K562 (cell line): ENCODE data around the gene SLC9A7. TPM values are rescaled to one million over a fixed set of nuclear protein-coding genes. Genes with fewer than 3 reads are reported as not detected.

Source experiments
- ATAC-seq: fragments of 200-7000 bp; cut with Tn5 transposase; 3 replicates; pipeline ENCODE4 v1.9.1; 2020; ENCODE audit warnings: moderate library complexity
- BruUV-seq: library from RNA; stranded (reverse); fragments of 400-500 nt; replicated peaks from 2 replicates; lab custom pipeline; 2021; lab: Mats Ljungman, UMichigan
- CTCF ChIA-PET: fragments of 300-600 bp; formaldehyde crosslinking; extraction: SDS; loops from one replicate; lab custom pipeline; 2021; ENCODE audit warnings: low intra/inter-chr PET ratio; lab: Yijun Ruan, JAX
- POLR2A ChIA-PET: fragments of 300-600, 350-650 bp; sonication (Branson Sonifier 250); formaldehyde crosslinking; extraction: SDS; loops from one replicate; lab custom pipeline; 2021; ENCODE audit warnings: antibody characterized with exemption, inconsistent platforms; lab: Yijun Ruan, JAX
- DNase-seq, 4 experiments: peaks; one replicate each; pipeline versions ENCODE4 v3.0.0 to v3.0.0-alpha.2; 2011 to 2018; ENCODE audit warnings: low spot score in 3 of 4, mixed read lengths in 3 of 4; ENCODE audit errors: extremely low read depth in 1 of 4
- FAIRE-seq: peaks from 2 replicates; lab custom pipeline; 2011; peaks lifted over from hg19 to GRCh38; lab: Jason Lieb, UNC
- H2AFZ ChIP-seq: 2 replicates; pipeline ENCODE4 v1.6.0; 2011; ENCODE audit warnings: low read depth, low read length, control low read depth, inconsistent platforms
- H3K27ac ChIP-seq: fragments of 200-600 bp; 3 replicates; pipeline ENCODE4 v1.8.0; 2011; ENCODE audit warnings: low read depth, mild to moderate bottlenecking, control low read depth, inconsistent platforms, low read length, moderate library complexity, mixed read lengths; ENCODE audit errors: extremely low read depth
- H3K27me3 ChIP-seq, 2 experiments: fragments of 300-600 bp in 1 of 2; 2 replicates in 1 of 2; 3 replicates in 1 of 2; pipeline versions ENCODE4 v1.6.0 to v1.8.0; 2011; ENCODE audit warnings: inconsistent platforms in 2 of 2, low read length in 2 of 2, mild to moderate bottlenecking in 1 of 2, mixed read lengths in 1 of 2, moderate library complexity in 1 of 2; ENCODE audit not compliant: control insufficient read depth in 2 of 2, insufficient read depth in 2 of 2
- H3K36me3 ChIP-seq: fragments of 300-600 bp; 3 replicates; pipeline ENCODE4 v1.8.0; 2011; ENCODE audit warnings: mild to moderate bottlenecking, low read length, inconsistent platforms; ENCODE audit not compliant: control insufficient read depth, insufficient read depth
- H3K4me1 ChIP-seq, 2 experiments: fragments of 200-600 bp in 1 of 2; replicated peaks in 1 of 2; 2 replicates in 1 of 2; 3 replicates in 1 of 2; pipeline versions ENCODE4 v1.5.1 to v1.8.0; 2011; ENCODE audit warnings: inconsistent platforms in 2 of 2, low read length in 2 of 2, mild to moderate bottlenecking in 1 of 2, mixed read lengths in 1 of 2, moderate library complexity in 1 of 2; ENCODE audit not compliant: control insufficient read depth in 2 of 2, insufficient read depth in 2 of 2
- H3K4me2 ChIP-seq: 2 replicates; pipeline ENCODE4 v1.6.1; 2011; ENCODE audit warnings: low read length, control low read depth, inconsistent platforms, mixed read lengths; ENCODE audit not compliant: insufficient read depth
- H3K4me3 ChIP-seq: fragments of 200-600 bp; sonication (generic), shearing (Covaris generic); 2 replicates; pipeline ENCODE4 v1.5.1; 2016; ENCODE audit warnings: control low read depth, inconsistent platforms
- H3K79me2 ChIP-seq: fragments of 200-600 bp; 3 replicates; pipeline ENCODE4 v1.8.0; 2011; ENCODE audit warnings: low read length, inconsistent platforms; ENCODE audit not compliant: control insufficient read depth, insufficient read depth
- H3K9ac ChIP-seq, 2 experiments: 2 replicates each; pipeline versions ENCODE4 v1.6.0 to v1.6.1; 2011; ENCODE audit warnings: low read depth in 2 of 2, low read length in 2 of 2, control low read depth in 1 of 2, inconsistent platforms in 1 of 2, mild to moderate bottlenecking in 1 of 2, mixed read lengths in 1 of 2; ENCODE audit not compliant: insufficient read depth in 1 of 2
- H3K9me1 ChIP-seq: one replicate; pipeline ENCODE4 v1.6.0; 2011; ENCODE audit warnings: inconsistent platforms, mild to moderate bottlenecking, low read length, moderate library complexity; ENCODE audit not compliant: control insufficient read depth, insufficient read depth
- H3K9me3 ChIP-seq: replicated peaks from 2 replicates; pipeline ENCODE4 v1.5.1; 2011; ENCODE audit warnings: low read depth, low read length, inconsistent platforms; ENCODE audit not compliant: control insufficient read depth, insufficient read depth
- H4K20me1 ChIP-seq: replicated peaks from 2 replicates; pipeline ENCODE4 v1.6.1; 2011; ENCODE audit warnings: low read length, inconsistent platforms, mixed read lengths; ENCODE audit not compliant: control insufficient read depth, insufficient read depth
- ARID2 ChIP-seq: fragments of 450-650 bp; IDR thresholded peaks from 2 replicates; pipeline ENCODE4 v1.6.1; 2017; ENCODE audit warnings: antibody characterized with exemption, mild to moderate bottlenecking
- KAT7 ChIP-seq: sonication (generic); formaldehyde crosslinking; IDR thresholded peaks from 2 replicates; pipeline ENCODE4 v1.8.0; 2022; ENCODE audit warnings: missing genetic modification reagents, mild to moderate bottlenecking, borderline replicate concordance
- NFIX ChIP-seq: fragments of 250-450 bp; sonication (Bioruptor Pico); IDR thresholded peaks from 2 replicates; pipeline ENCODE4 v1.4.0; 2020; ENCODE audit warnings: low read depth, mild to moderate bottlenecking, moderate library complexity
- POLR3G ChIP-seq: IDR thresholded peaks from 2 replicates; pipeline ENCODE4 v1.6.1; 2011; ENCODE audit not compliant: insufficient read length, insufficient replicate concordance; ENCODE audit errors: extremely low read depth
- RFX5 ChIP-seq: IDR thresholded peaks from 2 replicates; pipeline ENCODE4 v1.6.1; 2011; ENCODE audit warnings: low read depth, mild to moderate bottlenecking, improper control_type of control experiment, low read length
- TAF7 ChIP-seq: fragments of 450-650 bp; IDR thresholded peaks from 2 replicates; pipeline ENCODE4 v1.6.1; 2016; ENCODE audit warnings: missing genetic modification characterization, missing compliant biosample characterization
- ZC3H11A ChIP-seq: IDR thresholded peaks from 2 replicates; pipeline ENCODE4 v1.6.1; 2012; ENCODE audit warnings: low read depth, low read length, improper control_type of control experiment
- ZNF263 ChIP-seq: sonication (generic); formaldehyde crosslinking; IDR thresholded peaks from 2 replicates; pipeline ENCODE4 v1.8.0; 2022; ENCODE audit warnings: mild to moderate bottlenecking, missing genetic modification reagents, borderline replicate concordance
- ZNF316 ChIP-seq: fragments of 450-650 bp; IDR thresholded peaks from 2 replicates; pipeline ENCODE4 v1.6.1; 2016
- ZNF830 ChIP-seq: fragments of 250-450 bp; sonication (Bioruptor Pico); IDR thresholded peaks from 2 replicates; pipeline ENCODE4 v1.5.0; 2021; ENCODE audit warnings: mild to moderate bottlenecking
- WGBS: fragments of 100-300 bp; shearing (Covaris generic); methylation state at CpG from one replicate; pipeline ENCODE4 v1.1.6; 2016; ENCODE audit warnings: low coverage, mixed read lengths; ENCODE audit not compliant: insufficient coverage; ENCODE audit errors: missing lambda C conversion rate; 5-methylcytosine and 5-hydroxymethylcytosine counted together
- in situ Hi-C: fragments of 300-500 bp; cut with MboI; formaldehyde crosslinking; loops from 4 replicates; pipeline ENCODE4 v1.15.0; 2018; ENCODE audit warnings: inconsistent platforms, mixed read lengths
- intact Hi-C: fragments of 100-400 bp; cut with micrococcal nuclease; formaldehyde crosslinking; loops from 2 replicates; pipeline ENCODE4 v1.14.2; 2022
- polyA plus RNA-seq, 8 experiments: library from polyadenylated mRNA; depleted of rRNA in 4 of 8; stranded (reverse) in 5 of 8; unstranded in 3 of 8; fragments of >200 nt; fragmentation: Nextera tagmentation in 2 of 8; fragmentation: Illumina TruSeq in 1 of 8; extraction: Ambion mirVana in 2 of 8; extraction: Trizol in 1 of 8; gene quantifications; 2 replicates each; pipeline versions ENCODE4 v1.2.1 to v1.2.3, GENCODE V29; 2011 to 2014; ENCODE audit warnings: inconsistent platforms in 1 of 8, missing spikeins in 1 of 8
- total RNA-seq, 7 experiments: library from RNA; depleted of rRNA in 6 of 7; stranded (reverse); fragments of >200 nt in 6 of 7; fragmentation: Illumina TruSeq in 2 of 7; extraction: Trizol in 2 of 7; gene quantifications; 2 replicates each; pipeline versions ENCODE4 v1.2.1 to v1.2.3, GENCODE V29; 2011 to 2021; ENCODE audit warnings: low replicate concordance in 1 of 7

SLC9A7 gene
- total and polyA plus RNA-seq, 9 of the 15 experiments (the other 6 are each of a cell fraction or from before 2014, with no cell fraction given), result 0.04 to 0.13 (median 0.09) TPM; not detected in 5

DNA sequence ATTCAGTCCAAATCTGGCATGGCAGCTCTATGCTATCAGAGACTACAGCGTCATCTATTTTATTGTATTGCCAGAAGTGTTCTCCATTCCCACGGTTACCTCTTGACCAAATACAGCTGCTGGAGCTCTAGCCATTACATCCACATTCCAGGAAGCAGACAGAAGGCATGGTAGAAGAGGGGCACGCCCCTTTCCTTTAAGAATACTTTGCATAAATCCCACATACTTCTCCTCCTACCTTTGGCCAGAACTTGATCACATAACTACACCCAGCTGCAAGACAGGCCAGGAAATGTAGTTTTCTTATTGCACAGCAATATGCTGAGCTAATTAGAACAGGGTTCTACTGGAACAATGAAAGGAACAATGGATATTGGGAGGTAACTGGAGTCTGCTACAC is 14.9 kb downstream of the SLC9A7 start:
- ATAC-seq, result no peak
- Histone ChIP-seq H3K9me3 (no peaks in the 10 kb centered on the region), H3K4me3 (no peak overlapping the region), H3K36me3 (no peaks in the 10 kb centered on the region), H3K4me2 (no peak overlapping the region), H3K27ac (no peak overlapping the region), H4K20me1 (no peaks in the 10 kb centered on the region), H2AFZ (no peak overlapping the region), H3K4me1 (no peaks in the 10 kb centered on the region), H3K9me1 (no peaks in the 10 kb centered on the region), H3K9ac (no peak overlapping the region), H3K27me3 (no peaks in the 10 kb centered on the region), H3K79me2 (no peaks in the 10 kb centered on the region)
- ChIA-PET POLR2A (no interaction called here), CTCF (no interaction called here)
- no peak for TF ChIP-seq ZNF316
- no peak for TF ChIP-seq ARID2
- no peak for TF ChIP-seq TAF7 (tag)
- TF ChIP-seq NFIX, result no peak
- TF ChIP-seq ZC3H11A, result no peak
- no peak for TF ChIP-seq KAT7 (CRISPR knock-in tag)
- no peak for TF ChIP-seq ZNF830 (CRISPR knock-in tag)
- no peak for TF ChIP-seq POLR3G
- no peak for TF ChIP-seq ZNF263
- TF ChIP-seq RFX5, result no peak
- no peak for DNase-seq
- in situ Hi-C loops, result no loop called here
- WGBS, result 3% methylated on average over 3 of the region's 3 CpGs
- no TSS peak for BruUV-seq
- intact Hi-C loops, result no loop called here
- no peak for FAIRE-seq
